HEK293 (cell line): Measurements from ENCODE around the gene MYH14.

Source experiments
- CTCF ChIA-PET: fragments of 350-600 bp; formaldehyde crosslinking; extraction: SDS; loops from one replicate; lab custom pipeline; 2021; ENCODE audit warnings: antibody characterized with exemption; lab: Yijun Ruan, JAX
- POLR2A ChIA-PET: fragments of 300-600 bp; formaldehyde crosslinking; extraction: SDS; loops from one replicate; lab custom pipeline; 2020; ENCODE audit warnings: antibody characterized with exemption, inconsistent platforms; lab: Yijun Ruan, JAX
- H3K27ac ChIP-seq: fragments of 200-500 bp; sonication (Bioruptor generic); 2 replicates; pipeline ENCODE4 v1.5.1; 2014; ENCODE audit warnings: low read depth, low read length, control low read depth, inconsistent platforms; ENCODE audit errors: extremely low read depth
- H3K36me3 ChIP-seq, 2 experiments: fragments of 200-500 bp in 1 of 2; sonication (Bioruptor generic) in 1 of 2; 1 replicate in 1 of 2; 2 replicates in 1 of 2; pipeline ENCODE4 v1.5.1; 2014 to 2017; ENCODE audit warnings: inconsistent platforms in 2 of 2, low read length in 2 of 2; ENCODE audit not compliant: control insufficient read depth in 2 of 2, insufficient read depth in 1 of 2
- H3K4me1 ChIP-seq: fragments of 200-500 bp; sonication (Bioruptor generic); 2 replicates; pipeline ENCODE4 v1.5.1; 2014; ENCODE audit warnings: mild to moderate bottlenecking, low read length, inconsistent platforms; ENCODE audit not compliant: control insufficient read depth, insufficient read depth
- H3K4me3 ChIP-seq: 2 replicates; pipeline ENCODE4 v1.5.1; 2011; ENCODE audit warnings: low read depth, mild to moderate bottlenecking, control low read depth, low read length, moderate library complexity
- H3K9me3 ChIP-seq: fragments of 200-500 bp; sonication (Bioruptor generic); 2 replicates; pipeline ENCODE4 v1.5.1; 2014; ENCODE audit warnings: low read depth, low read length, inconsistent platforms; ENCODE audit not compliant: control insufficient read depth, insufficient read depth
- KLF16 ChIP-seq: fragments of 450-650 bp; formaldehyde crosslinking; IDR thresholded peaks from 2 replicates; pipeline ENCODE4 v1.5.1; 2017; ENCODE audit warnings: missing biosample characterization, missing genetic modification characterization
- KLF7 ChIP-seq: fragments of 450-650 bp; formaldehyde crosslinking; IDR thresholded peaks from 2 replicates; pipeline ENCODE4 v1.5.1; 2016; ENCODE audit warnings: missing biosample characterization, missing genetic modification characterization, borderline replicate concordance
- SCRT1 ChIP-seq: fragments of 450-650 bp; formaldehyde crosslinking; IDR thresholded peaks from 2 replicates; pipeline ENCODE4 v1.5.1; 2016; ENCODE audit warnings: missing biosample characterization, missing genetic modification characterization, borderline replicate concordance
- SETDB1 ChIP-seq: IDR thresholded peaks from one replicate; pipeline ENCODE4 v1.6.1; 2017; ENCODE audit warnings: mild to moderate bottlenecking, low read length, moderate library complexity, mixed read lengths; ENCODE audit not compliant: insufficient read length
- SP3 ChIP-seq: fragments of 450-650 bp; formaldehyde crosslinking; IDR thresholded peaks from 2 replicates; pipeline ENCODE4 v1.5.1; 2016; ENCODE audit warnings: missing biosample characterization, missing genetic modification characterization
- ZNF239 ChIP-seq: fragments of 450-650 bp; formaldehyde crosslinking; IDR thresholded peaks from 2 replicates; pipeline ENCODE4 v1.5.1; 2016; ENCODE audit warnings: missing biosample characterization, missing genetic modification characterization
- ZNF324 ChIP-seq: fragments of 450-650 bp; formaldehyde crosslinking; IDR thresholded peaks from 2 replicates; pipeline ENCODE4 v1.5.1; 2016; ENCODE audit warnings: missing biosample characterization, missing genetic modification characterization
- ZNF335 ChIP-seq: fragments of 450-650 bp; formaldehyde crosslinking; conservative IDR thresholded peaks from 2 replicates; pipeline ENCODE4 v1.5.1; 2016; ENCODE audit warnings: missing biosample characterization, missing genetic modification characterization
- ZNF341 ChIP-seq: fragments of 450-650 bp; formaldehyde crosslinking; IDR thresholded peaks from 2 replicates; pipeline ENCODE4; 2016; ENCODE audit warnings: low read depth, missing biosample characterization, missing genetic modification characterization
- ZNF350 ChIP-seq: fragments of 450-650 bp; formaldehyde crosslinking; IDR thresholded peaks from 2 replicates; pipeline ENCODE4 v1.5.0; 2017; ENCODE audit warnings: missing biosample characterization, mild to moderate bottlenecking, missing genetic modification characterization
- ZNF404 ChIP-seq: fragments of 450-650 bp; formaldehyde crosslinking; IDR thresholded peaks from 2 replicates; pipeline ENCODE4 v1.5.1; 2017; ENCODE audit warnings: missing biosample characterization, missing genetic modification characterization
- ZNF488 ChIP-seq: fragments of 450-650 bp; formaldehyde crosslinking; IDR thresholded peaks from 2 replicates; pipeline ENCODE4 v1.5.1; 2016; ENCODE audit warnings: missing biosample characterization, missing genetic modification characterization
- ZNF514 ChIP-seq: fragments of 450-650 bp; formaldehyde crosslinking; IDR thresholded peaks from 2 replicates; pipeline ENCODE4 v1.5.1; 2016; ENCODE audit warnings: missing biosample characterization, missing genetic modification characterization
- ZNF560 ChIP-seq: fragments of 450-650 bp; formaldehyde crosslinking; IDR thresholded peaks from 2 replicates; pipeline ENCODE4 v1.5.1; 2017; ENCODE audit warnings: missing biosample characterization, missing genetic modification characterization, borderline replicate concordance
- ZNF624 ChIP-seq: fragments of 450-650 bp; formaldehyde crosslinking; IDR thresholded peaks from 2 replicates; pipeline ENCODE4 v1.5.1; 2017; ENCODE audit warnings: missing biosample characterization, missing genetic modification characterization
- TF ChIP-seq, protein P1 (sequence below): fragments of 450-650 bp; formaldehyde crosslinking; IDR thresholded peaks from 2 replicates; pipeline ENCODE4 v1.5.1; 2016; ENCODE audit warnings: missing biosample characterization, missing genetic modification characterization
- TF ChIP-seq, protein P2 (sequence below): fragments of 450-650 bp; formaldehyde crosslinking; IDR thresholded peaks from 2 replicates; pipeline ENCODE4 v1.5.1; 2016; ENCODE audit warnings: missing biosample characterization, missing genetic modification characterization

Gene MYH14

DNA sequence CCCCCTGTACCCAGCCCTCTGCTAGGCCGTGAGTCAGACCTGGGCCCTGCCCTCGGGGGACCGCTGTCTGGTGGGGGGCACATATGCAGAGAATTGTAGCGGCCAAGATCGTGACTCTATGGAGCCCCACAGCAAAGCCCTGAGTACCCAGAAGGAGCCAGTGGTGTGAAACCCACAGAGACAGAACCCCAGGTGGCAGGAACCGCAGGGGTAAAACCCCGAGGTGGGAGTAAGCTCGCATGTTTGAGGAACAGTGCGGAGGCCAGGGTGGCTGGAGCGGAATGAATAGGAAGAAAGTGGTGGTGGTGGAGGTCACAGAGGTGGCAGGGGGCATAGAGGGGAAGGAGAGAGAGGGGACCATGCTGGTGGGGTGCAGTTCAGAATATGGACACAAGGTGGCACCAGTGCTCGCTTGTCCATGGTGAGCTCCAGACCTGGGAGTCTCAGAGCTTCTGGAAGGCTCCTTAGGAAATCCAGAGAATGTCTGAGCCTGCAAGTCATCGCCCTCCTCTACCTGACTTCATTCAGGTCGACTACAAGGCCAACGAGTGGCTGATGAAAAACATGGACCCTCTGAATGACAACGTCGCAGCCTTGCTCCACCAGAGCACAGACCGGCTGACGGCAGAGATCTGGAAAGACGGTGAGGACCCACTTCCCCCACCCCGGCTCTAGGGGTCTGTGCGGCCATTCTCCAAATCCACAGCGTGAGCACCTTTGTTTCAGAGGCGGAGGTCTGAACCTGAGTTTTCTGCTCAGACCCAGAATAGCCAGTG lies 48.9 kb downstream of the MYH14 start (continued):
- TF ChIP-seq, protein P1, sequence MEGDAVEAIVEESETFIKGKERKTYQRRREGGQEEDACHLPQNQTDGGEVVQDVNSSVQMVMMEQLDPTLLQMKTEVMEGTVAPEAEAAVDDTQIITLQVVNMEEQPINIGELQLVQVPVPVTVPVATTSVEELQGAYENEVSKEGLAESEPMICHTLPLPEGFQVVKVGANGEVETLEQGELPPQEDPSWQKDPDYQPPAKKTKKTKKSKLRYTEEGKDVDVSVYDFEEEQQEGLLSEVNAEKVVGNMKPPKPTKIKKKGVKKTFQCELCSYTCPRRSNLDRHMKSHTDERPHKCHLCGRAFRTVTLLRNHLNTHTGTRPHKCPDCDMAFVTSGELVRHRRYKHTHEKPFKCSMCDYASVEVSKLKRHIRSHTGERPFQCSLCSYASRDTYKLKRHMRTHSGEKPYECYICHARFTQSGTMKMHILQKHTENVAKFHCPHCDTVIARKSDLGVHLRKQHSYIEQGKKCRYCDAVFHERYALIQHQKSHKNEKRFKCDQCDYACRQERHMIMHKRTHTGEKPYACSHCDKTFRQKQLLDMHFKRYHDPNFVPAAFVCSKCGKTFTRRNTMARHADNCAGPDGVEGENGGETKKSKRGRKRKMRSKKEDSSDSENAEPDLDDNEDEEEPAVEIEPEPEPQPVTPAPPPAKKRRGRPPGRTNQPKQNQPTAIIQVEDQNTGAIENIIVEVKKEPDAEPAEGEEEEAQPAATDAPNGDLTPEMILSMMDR (tag by site-specific recombination): 0 out of 2 replicates have a peak, but pooled peaks have one; percentile 24
- TF ChIP-seq ZNF560 (tag by site-specific recombination) (no peak), SCRT1 (tag by site-specific recombination) (no peak)
- TF ChIP-seq, protein P2, sequence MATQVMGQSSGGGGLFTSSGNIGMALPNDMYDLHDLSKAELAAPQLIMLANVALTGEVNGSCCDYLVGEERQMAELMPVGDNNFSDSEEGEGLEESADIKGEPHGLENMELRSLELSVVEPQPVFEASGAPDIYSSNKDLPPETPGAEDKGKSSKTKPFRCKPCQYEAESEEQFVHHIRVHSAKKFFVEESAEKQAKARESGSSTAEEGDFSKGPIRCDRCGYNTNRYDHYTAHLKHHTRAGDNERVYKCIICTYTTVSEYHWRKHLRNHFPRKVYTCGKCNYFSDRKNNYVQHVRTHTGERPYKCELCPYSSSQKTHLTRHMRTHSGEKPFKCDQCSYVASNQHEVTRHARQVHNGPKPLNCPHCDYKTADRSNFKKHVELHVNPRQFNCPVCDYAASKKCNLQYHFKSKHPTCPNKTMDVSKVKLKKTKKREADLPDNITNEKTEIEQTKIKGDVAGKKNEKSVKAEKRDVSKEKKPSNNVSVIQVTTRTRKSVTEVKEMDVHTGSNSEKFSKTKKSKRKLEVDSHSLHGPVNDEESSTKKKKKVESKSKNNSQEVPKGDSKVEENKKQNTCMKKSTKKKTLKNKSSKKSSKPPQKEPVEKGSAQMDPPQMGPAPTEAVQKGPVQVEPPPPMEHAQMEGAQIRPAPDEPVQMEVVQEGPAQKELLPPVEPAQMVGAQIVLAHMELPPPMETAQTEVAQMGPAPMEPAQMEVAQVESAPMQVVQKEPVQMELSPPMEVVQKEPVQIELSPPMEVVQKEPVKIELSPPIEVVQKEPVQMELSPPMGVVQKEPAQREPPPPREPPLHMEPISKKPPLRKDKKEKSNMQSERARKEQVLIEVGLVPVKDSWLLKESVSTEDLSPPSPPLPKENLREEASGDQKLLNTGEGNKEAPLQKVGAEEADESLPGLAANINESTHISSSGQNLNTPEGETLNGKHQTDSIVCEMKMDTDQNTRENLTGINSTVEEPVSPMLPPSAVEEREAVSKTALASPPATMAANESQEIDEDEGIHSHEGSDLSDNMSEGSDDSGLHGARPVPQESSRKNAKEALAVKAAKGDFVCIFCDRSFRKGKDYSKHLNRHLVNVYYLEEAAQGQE: no peak

DNA sequence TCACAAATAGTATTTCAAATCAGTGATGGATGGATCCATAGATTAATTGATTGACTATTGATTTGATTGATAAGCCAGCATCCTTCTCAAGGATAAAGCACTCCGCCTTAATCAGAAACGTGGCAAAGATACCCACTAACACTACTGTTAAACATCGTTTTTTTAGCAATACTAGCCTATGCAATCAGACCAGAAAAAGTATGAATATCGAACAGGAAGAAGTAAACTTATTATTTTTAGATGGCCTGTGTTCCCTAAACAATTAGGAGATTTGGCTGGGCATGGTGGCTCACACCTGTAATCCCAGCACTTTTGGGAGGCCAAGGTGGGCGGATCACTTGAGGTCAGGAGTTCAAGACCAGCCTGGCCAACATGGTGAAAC lies 49.5 kb downstream of the MYH14 start:
- Histone ChIP-seq H3K4me3 (no peak overlapping the region), H3K27ac (no peak overlapping the region), H3K9me3 (no peaks in the 10 kb centered on the region), H3K36me3 (peaks cover 0 to 13% of the 10 kb centered on the region in 2 experiments; a peak in 1 of 3 replicates), H3K4me1 (no peaks in the 10 kb centered on the region)
- TF ChIP-seq KLF16 (tag by site-specific recombination) (no peak), ZNF514 (no peak), ZNF324 (tag by site-specific recombination) (no peak), ZNF488 (tag by site-specific recombination) (no peak), SP3 (tag by site-specific recombination) (no peak), SETDB1 (peak; percentile 72), KLF7 (no peak), ZNF335 (tag by site-specific recombination) (no peak), ZNF404 (tag by site-specific recombination) (no peak), ZNF350 (tag by site-specific recombination) (peak; percentile 99), ZNF239 (tag by site-specific recombination) (no peak)
- ChIA-PET CTCF (interaction anchor here (0.7 to 2.1 kb wide), 15 partner anchors 9 to 531 kb away, joined by 3 to 15 read pairs (median 5); no protein-coding TSS in a partner anchor), POLR2A (interaction anchor here (0.6 kb wide), 1 partner anchor 76 kb away, joined by 4 read pairs; the partner anchor contains the start of gene KCNC3)

GRCh38 chr19:50255115-50255514 lies 51.7 kb downstream of the MYH14 start:
- H3K27ac ChIP-seq: no peak overlapping the region
- H3K4me3 ChIP-seq: no peak overlapping the region
- ChIA-PET CTCF (interaction anchor here (0.6 to 2.9 kb wide), 5 partner anchors 16 to 125 kb away, joined by 3 to 15 read pairs (median 5); no protein-coding TSS in a partner anchor), POLR2A (interaction anchor here (0.6 to 1.1 kb wide), 2 partner anchors 10 to 241 kb away, joined by 3 read pairs; no protein-coding TSS in a partner anchor)
- no peaks in the 10 kb centered on the region for H3K4me1 ChIP-seq
- no peaks in the 10 kb centered on the region for H3K9me3 ChIP-seq
- TF ChIP-seq ZNF624 (tag by site-specific recombination) (no peak), ZNF341 (tag by site-specific recombination) (no peak), ZNF350 (tag by site-specific recombination) (no peak)
- TF ChIP-seq, protein P1 (tag by site-specific recombination): no peak
- H3K36me3 ChIP-seq: peaks cover 0 to 13% of the 10 kb centered on the region in 2 experiments; a peak in 2 of 3 replicates
